HFF-Myc (cell line): Measurements from ENCODE around the gene SPOUT1.
"Not testable (repeated sequence)": the region's sequence is repeated elsewhere in the genome, so short reads cannot be mapped to it uniquely, and the experiment has no call there.

Experiments
- DNase-seq: peaks from one replicate; pipeline ENCODE4 v3.0.0-alpha.2; 2011; ENCODE audit warnings: low read depth; ENCODE audit errors: extremely low read depth
- H3K4me3 ChIP-seq: replicated peaks from 2 replicates; pipeline ENCODE4 v1.5.1; 2011; ENCODE audit warnings: low read depth, mild to moderate bottlenecking, control low read depth, low read length
- TF ChIP-seq, protein P1 (sequence below): IDR thresholded peaks from 2 replicates; pipeline ENCODE4 v1.5.1; 2012; ENCODE audit warnings: mild to moderate bottlenecking, low read depth, low read length, control low read depth; ENCODE audit errors: missing control alignments

The SPOUT1 gene

DNA sequence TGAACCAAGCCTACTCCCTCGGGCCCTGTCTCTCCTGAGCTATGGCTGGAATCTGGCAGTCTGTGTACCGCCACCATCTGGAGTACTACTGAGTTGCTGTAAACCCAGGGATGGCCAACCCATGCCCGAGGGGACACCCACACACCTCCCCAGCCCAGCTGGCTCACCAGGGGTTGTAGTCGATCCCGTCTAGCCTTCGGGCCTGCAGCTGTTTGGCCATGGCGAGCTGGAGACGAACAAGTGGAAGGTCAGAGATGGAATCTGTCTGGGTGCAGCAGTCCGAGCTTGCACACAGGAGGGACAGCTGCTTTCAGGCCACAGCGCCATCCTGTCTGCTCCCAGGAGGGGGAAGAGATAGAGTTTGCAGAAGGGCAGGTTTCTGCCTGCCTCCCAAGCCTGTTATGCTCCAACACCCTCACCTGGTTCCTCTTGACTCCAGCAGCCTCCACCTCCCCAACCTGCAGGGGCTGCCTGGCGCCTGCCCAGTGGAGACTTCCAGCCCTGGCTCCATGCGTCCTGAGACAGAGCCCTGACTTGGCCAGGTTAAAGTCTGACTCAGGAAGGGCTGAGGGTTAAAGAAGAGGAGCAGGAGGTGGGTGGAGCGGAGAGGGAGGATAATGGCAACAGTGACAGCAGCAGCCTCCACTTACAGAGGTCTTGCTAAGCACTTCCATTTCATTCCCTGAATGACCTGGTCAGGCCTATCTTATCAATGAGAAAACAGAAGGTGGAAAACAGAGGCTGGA is 15.8 kb upstream of the SPOUT1 start:
- TF ChIP-seq, protein P1, sequence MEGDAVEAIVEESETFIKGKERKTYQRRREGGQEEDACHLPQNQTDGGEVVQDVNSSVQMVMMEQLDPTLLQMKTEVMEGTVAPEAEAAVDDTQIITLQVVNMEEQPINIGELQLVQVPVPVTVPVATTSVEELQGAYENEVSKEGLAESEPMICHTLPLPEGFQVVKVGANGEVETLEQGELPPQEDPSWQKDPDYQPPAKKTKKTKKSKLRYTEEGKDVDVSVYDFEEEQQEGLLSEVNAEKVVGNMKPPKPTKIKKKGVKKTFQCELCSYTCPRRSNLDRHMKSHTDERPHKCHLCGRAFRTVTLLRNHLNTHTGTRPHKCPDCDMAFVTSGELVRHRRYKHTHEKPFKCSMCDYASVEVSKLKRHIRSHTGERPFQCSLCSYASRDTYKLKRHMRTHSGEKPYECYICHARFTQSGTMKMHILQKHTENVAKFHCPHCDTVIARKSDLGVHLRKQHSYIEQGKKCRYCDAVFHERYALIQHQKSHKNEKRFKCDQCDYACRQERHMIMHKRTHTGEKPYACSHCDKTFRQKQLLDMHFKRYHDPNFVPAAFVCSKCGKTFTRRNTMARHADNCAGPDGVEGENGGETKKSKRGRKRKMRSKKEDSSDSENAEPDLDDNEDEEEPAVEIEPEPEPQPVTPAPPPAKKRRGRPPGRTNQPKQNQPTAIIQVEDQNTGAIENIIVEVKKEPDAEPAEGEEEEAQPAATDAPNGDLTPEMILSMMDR: no peak
- no peak for DNase-seq
- no peak overlapping the region for H3K4me3 ChIP-seq

- DNase-seq, H3K4me3 ChIP-seq: not testable (repeated sequence)
Observed at GRCh38 chr9:128843171-128843570, 13.6 kb upstream of the SPOUT1 start.

DNA sequence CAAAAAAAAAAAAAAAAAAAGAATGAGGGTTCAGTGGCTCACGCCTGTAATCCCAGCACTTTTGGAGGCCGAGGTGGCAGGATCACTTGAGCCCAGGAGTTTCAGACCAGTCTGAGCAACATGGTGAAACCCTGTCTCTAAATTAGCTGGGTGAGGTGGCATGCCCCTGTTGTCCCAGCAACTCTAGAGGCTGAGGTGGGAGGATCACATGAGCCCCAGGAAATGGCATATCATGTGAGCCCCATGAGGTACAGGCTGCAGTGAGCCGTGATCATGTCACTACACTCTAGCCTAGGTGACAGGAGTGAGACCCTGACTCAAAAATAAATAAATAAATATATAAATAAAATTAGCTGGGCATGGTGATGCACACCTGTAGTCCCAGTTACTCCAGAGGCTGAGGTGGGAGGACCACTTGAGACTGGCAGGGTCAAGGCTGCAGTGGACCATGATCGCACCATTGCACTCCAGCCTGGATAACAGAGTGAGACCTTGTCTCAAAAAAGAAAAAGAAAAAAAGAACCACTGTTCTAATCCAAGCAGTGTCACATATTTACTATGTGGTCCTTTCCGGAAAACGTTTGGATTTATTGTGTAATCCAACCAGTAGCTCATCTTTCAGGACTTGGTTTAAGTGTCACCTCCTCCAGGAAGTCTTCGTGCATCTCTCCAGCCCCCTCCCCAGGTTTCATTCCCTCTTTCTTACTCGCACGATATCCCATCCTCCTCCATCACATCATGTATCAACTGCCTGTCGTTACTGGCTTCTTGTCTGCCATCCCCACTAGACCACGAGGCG is 12.3 kb upstream of the SPOUT1 start:
- TF ChIP-seq, protein P1: no peak
- H3K4me3 ChIP-seq: no peak overlapping the region
- no peak for DNase-seq

DNA sequence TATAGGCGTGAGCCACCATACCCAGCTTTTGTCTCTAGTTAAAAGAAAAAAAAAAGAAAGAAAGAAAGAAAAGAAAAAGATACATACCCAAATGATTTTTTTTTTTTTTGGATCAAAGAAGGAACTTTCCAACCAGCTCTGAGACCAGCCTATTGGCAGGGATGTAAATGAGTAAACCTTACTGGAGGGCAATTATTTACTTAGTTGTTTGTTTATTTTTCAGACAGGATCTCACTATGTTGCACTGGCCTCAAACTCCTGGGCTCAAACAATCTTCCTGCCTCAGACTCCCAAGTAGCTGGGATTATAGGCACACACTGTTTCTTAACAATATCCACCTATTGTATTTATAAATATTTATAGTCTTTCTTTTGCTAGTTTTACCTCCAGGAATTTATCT is 10.9 kb upstream of the SPOUT1 start:
- TF ChIP-seq, protein P1: no peak
- DNase-seq: no peak
- H3K4me3 ChIP-seq: no peak overlapping the region

DNA sequence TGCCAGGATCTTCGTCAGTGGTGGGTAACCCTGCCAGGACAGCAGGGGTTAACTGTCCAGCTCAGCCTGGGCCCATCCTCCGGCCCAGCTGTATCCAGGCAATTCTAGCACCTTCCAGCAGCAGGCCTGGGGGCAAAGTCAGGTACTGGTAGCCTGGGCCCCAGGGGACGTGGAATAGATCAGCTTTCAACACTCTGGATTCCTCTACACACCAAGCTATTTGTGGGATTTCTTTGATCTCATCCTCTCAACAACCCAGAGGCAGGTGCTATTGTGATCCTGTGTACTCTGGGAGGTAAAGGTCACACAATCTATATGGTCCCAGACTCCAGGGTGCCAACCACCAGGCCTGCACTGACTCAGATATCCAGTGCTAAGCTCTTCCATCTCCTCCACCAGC is 8.7 kb upstream of the SPOUT1 start:
- no peak overlapping the region for H3K4me3 ChIP-seq
- DNase-seq: no peak
- TF ChIP-seq, protein P1: no peak

DNA sequence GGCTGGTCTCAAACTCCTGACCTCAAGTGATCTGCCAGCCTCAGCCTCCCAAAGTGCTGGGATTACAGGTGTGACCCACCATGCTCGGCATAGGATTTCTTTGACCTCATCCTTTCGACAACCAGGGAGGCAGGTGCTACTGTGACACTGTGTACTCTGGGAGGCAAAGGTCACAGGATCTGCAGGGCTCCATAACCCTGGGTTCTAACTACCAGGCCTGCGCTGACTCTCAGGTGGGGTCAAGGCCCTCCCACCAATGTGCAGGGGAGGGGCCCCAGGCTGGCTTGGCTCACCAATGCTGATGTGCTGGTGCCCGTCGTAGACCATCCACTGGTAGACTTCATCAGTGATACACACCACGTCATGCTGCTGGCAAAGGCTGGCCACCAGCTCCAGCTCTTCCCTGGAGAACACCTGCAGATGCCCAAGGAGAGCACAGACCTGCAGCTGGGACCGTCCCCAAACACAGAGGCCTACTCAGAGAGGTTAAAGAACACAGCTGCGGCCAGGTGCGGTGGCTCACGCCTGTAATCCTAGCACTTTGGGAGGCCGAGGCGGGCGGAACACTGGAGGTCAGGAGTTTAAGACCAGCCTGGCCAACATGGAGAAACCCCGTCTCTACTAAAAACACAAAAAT is 7.0 kb upstream of the SPOUT1 start:
- H3K4me3 ChIP-seq: no peak overlapping the region
- no peak for DNase-seq
- TF ChIP-seq, protein P1: no peak
